HG03103 (cell line): Measurements from ENCODE around the gene PPP1R9B.

Source experiments
- ATAC-seq: cut with Tn5 transposase; IDR thresholded peaks from one replicate; pipeline ENCODE4 v1.9.1; 2021; ENCODE audit warnings: low read depth; ENCODE audit not compliant: unreplicated experiment

The PPP1R9B gene

DNA sequence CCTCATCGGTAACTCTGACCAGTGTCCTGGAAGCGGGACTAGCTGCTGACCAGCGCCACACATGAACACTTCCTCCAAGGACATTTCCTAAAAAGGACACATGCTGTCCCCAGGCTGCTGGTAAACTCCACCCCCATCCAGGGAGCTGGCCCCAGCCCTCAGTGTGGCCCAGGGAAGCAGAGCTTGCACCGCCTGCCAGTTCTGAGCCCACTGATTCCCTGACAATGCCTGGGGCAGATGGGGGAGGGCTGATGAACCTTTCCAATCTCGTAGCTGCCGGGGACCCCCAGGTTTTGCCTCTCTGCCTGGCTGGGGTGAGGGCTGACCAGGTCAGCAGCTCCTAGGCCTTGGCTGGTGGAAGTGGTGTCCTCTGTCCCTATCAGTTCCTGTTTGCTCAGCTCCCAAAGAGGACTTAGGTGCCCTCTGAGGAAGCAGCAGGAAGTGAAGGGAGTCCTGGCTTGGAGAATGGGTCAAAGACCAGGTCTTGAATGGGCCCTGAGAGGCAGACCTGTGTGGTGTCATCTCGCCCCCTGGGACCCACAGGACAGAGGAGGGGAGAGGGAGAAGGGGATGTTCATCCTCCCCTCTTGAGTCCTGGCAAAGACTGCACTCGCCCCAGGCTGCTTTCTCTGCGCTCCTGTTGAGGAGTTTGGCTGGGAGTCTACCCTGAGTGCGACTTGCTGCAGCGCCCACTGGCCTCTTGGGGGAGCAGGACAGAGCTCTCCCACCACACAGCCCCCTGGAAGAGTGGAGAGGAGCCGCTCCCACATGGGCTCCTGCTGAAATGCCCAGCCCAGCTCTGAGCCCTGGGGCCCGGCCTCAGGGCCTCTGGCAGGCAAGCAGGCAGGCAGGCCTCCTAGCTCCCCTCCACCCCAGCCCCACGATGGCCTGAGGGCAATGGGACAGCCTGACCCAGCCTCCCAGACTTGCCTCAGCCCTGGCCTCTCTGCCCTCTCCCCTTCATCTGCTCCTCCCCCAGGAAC lies 38.5 kb downstream of the PPP1R9B start:
- ATAC-seq = no peak

DNA sequence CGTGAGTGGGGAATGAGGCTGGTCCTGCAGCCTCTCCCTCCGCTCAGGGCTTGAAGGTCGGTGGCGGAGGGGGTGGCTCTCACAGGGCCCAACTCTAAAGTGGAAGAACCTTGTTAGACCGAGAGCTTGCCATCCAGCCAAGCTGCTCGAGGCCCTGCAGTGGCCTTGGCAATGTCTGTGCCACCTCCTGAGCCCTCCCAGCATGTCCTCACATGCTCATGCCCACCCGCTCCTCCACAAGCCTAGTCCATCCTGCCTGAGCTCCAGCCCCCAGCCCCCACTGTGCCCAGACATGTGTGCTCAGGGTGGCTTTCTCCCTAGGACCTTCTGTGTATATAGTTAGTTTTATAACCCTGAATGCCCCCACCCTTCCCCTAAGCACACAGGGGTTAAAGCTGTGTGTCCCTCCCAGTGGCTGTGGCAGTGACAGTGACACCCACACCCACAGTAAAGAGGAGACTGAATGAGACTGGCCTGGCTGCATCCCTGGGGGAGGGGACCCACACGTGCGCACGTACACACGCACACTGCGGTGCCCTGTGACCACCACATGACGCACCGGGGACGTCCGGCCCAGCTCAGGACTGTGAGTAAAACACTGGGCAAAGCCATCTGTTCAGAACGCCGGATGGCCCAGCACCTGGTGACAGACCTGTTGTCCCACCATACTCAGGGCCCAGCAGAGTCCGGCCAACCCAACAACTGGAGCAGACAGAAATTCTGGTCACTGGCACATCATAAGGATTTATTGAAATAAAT lies 39.7 kb downstream of the PPP1R9B start:
- ATAC-seq = no peak

DNA sequence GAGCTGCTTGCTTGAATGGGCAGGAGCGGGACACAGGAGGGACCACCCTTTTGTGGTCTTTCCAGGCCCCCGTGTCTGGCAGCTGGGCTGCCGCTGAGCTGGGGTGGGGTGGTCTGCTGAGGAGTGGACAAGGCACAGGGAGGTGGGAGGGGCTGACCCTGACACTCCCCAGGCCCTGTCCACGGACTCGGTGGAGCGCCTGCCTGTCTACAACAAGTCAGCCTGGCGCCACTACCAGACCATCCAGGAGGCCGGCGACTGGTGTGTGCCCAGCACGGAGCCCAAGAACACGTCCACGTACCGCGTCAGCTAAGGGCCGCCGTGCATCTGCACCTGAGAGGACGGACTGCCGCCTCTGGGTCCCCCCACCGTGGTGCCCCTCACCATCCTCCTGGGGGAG lies 40.7 kb downstream of the PPP1R9B start:
- ATAC-seq = no peak

DNA sequence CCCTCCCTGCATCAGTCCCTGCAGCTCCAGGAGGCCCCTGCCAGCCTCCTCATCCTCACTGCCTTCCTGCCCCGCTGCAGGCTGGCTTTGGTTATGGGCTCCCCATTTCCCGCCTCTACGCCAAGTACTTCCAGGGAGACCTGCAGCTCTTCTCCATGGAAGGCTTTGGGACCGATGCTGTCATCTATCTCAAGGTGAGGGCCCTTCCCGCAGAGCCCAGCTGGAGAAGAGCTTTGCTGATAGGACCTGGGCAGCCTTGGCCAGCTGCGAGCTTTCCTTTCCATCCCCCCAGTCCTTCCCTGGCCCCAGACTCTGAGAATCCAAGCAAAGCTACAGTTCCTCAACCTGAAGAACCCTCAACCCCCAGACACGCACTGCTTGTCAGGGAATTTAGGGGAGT lies 41.3 kb downstream of the PPP1R9B start:
- ATAC-seq = no peak

DNA sequence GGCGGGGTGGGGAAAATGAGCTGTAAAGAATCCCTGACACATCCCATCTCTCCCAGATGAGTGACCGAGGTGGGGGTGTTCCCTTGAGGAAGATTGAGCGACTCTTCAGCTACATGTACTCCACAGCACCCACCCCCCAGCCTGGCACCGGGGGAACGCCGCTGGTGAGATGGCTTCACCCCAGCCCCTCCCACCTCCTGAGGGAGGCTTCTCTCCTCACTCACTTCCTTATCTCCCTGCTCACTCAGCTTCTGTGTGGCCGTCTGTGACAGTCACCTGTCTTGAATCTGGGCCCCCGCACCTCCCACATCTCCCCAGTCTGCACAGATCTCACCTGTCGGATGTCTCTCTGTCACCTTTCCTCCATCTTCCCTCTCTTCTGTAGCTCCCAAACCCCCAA lies 41.9 kb downstream of the PPP1R9B start:
- no peak for ATAC-seq

DNA sequence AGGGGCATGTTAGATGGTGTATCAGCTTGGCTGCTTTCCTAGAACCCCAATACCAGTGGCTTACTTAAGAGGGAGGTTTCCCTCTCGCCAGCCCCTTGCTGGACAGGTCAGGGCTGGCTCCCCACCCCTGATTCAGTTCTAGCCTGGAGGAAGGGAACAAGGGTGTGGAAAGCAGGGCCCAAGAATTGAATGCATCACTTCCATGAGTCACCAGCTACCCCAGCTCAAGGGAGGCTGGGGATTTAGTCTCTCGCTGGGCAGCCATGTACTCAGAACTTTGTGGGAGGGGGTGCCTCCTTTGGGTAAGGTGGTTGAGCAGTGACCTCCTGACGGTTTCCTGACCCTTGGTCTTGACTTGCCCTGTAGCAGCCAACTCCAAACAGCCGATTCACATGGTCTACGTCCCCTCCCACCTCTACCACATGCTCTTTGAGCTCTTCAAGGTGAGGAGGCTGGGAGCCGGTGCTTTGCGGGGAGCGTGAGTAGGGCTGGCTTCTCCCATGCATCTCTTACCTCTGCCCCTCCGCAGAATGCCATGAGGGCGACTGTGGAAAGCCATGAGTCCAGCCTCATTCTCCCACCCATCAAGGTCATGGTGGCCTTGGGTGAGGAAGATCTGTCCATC lies 42.6 kb downstream of the PPP1R9B start:
- ATAC-seq = no peak

DNA sequence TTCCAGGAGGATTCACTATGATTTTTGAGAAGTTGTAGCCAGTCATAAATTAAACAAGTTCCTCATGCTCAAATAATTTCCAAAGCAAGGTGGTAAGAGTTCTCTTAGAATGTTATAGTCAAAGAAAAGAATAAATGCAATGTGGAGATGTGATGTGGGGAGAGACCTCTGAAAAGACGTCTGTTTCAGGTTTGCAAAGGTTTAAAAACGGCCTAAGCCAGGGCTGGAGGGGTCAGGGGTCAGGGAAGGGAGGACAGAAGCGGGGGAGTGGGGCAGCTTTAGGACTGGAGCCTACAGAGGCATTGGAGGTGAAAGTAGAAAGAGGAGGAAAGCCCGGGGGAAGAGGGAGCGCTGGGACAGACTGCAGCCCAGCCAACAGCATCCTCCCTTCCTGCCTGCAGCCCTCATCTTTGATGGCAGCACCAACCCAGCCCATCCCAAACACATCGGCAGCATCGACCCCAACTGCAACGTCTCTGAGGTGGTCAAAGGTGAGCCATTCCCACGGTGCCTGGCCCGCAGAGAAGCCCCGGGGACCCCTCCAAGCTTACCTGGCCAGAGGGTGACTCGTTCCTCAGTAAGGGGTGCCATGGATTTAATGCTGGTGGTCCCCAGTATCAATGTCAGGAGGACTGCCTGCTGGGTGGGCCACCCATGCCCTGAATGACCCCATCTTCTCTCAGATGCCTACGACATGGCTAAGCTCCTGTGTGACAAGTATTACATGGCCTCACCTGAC lies 43.9 kb downstream of the PPP1R9B start:
- no peak for ATAC-seq

DNA sequence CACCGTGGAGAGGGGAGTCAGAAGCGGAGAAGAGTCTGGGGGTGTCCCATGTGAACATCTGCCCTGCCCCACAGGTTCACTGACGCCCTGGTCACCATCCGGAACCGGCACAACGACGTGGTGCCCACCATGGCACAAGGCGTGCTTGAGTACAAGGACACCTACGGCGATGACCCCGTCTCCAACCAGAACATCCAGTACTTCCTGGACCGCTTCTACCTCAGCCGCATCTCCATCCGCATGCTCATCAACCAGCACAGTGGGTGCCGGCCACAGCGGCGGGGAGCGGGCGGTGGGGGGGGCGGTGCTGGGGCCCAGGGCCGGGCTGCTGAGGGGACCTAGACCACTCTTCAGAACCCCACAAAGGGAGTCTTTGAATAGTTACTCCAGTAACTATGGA lies 44.7 kb downstream of the PPP1R9B start:
- ATAC-seq = no peak

DNA sequence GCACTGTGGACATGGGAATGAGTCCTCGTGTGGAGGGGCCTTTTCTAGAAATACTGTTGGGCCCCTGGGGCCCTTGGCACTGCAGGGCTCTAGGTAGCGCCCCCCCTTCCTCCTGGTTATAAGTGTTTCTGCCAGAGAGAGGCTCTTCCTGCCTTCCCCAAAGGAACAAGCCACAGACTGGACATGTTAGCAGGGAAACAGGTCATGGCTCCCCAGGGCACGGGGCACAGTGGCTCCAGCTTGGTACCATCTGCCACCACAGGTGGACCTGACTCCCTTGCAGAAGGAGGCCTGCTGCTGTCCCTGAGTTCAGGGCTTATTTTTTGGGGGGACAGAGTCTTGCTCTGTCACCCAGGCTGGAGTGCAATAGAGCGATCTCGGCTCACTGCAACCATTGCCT lies 46.5 kb downstream of the PPP1R9B start:
- no peak for ATAC-seq

DNA sequence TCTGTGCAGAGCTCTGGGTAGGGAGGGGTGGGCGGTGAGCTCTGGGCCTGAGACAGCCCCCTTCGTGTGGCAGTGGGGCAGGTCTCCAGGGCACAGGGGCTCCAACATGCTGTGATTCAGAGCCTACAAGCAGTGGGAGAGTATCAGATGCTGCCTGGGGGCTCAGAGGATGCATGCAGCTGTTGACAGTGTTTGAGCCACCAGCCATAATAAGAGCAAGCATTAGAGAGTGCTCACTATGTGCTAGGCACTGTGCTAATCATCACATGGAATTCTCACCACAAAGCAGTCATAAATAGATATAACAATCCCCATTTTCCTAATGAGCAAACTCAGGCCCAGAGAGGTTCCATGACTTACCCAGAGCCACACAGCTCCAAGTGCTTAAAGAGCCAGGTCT lies 47.2 kb downstream of the PPP1R9B start:
- no peak for ATAC-seq

DNA sequence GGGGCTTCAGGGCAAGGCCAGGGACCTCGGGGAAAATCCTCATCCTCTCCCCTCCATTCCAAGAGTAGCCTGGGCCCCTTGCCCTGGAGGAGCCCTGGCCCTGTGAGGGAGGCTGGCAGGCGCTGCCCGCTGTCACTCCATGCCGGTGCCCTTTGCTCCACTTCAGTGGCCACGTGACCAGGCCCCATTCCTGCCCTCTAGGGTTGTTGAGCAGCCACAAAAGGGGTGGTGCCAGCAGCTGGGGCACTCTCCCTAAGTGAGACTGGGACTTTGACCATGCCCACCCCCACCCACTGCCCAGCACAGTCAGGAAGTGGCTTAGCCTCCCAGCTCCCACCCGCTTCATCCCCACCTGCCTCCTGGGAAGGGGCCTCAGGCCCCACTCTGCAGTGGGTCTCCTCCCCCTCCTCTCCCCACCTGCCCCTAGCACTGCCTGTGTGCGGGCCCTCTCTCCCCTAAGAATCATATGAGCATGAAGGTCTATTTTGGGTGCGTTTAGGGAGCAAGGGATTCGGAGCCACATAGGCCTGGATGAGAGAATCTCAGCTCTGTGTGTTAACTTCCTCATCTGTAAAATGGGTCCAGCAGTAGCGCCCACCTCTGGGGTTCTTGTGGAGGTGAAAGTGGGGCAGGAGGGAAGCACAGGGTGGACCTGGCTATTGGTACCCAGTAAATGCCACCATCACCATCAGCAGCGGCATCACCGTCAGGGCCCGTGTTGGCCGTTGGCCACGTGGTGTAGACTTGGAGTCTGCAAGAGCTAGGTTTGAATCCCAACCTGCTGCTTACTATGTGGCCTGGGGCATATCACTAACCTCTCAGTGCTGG lies 48.1 kb downstream of the PPP1R9B start:
- no peak for ATAC-seq

DNA sequence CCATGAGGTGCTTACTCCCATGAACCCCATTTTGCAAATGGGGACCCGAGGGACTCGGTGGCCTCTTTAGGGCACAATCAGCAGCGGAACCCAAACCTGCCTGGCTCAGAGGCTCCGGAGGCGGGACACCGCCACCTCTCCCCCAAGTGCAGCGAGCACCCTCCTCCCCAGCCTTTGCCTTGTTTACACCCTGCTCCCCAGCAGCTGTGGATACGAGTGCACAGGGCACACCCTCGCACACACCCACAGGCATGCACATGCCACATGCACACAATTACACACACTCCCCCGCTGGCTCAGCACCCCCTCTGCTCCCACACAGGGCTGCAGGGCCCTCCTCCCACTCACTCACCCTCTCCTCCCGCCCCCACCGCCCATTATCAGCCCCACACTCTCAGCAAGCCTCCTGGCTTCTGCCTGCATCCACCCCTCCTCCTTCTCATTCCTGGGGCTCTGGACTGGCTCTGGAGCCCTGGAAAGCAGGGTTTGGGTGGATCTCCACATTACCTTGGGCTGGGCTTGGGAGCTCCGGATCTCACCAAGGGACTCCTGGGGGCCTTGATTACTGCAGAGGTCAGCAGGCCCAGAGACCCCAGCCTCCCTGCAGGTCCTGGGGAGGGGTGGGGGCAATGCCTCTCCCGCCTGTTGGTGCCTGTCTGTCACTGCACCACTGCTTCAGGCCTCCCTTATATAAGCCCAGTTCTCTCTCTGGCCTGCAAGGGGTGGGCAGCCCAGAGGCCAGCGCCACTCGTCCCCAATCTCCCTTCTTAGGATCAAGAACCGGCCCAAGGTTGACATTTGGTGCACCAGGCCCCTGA lies 48.9 kb downstream of the PPP1R9B start:
- no peak for ATAC-seq

DNA sequence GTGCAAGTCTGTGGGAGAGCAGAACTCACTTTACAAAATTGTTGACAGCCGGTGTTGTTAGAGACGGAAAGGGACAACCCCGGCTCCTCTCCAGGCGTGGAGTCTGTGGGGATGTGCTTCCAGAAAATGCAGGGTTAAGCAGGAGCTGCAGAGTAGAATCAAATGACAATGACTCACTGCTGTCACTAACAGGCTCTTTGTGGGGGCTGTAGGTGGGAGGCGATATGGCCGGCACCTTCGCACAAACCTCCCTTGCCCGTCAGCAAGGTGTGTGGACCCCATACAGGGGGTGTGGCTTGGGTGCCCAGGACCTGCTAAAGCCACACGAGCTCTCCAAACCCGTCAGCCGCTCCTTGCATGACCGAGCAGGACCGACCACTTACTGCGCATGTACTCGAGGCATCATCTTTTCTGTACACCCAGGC lies 49.5 kb downstream of the PPP1R9B start:
- no peak for ATAC-seq

DNA sequence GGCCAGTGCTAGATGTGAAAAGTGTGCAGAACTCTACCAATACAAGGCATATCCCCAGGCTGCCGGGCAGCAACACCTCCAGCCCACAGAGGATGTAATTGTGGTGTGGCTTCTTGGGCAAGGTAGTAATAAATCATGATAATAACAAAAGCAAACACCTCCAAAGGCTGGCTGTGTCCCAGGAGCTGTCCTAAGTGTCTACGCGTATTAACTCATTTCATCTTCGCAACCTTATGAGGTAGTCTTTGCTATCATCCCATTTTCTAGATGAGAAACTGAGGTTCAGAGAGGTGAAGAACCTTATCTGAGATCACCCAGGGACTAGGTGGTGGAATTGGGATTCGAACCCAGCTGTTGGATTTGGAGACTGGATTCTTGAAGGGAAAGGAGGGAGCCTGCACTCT lies 50.0 kb downstream of the PPP1R9B start:
- ATAC-seq = no peak

DNA sequence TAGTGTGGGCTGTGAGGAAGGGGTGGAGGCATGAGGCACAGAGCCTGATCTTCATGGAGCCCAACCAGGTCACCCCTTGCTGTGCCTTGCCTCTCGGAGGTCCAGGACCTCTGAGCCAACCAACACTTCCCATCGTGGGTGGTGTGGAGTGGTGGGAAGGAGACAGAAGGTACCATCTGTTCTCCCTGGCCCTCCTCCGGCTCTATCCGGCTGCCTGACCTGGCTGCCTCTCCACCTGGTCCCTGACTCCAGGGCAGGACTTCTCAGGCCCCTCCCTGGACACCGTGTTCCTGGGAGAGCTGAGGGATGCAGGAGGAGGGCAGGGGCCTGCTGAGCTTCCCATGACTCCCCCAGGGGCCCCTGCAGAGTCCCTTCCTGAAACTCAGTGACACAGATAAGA lies 51.5 kb downstream of the PPP1R9B start:
- ATAC-seq = no peak

DNA sequence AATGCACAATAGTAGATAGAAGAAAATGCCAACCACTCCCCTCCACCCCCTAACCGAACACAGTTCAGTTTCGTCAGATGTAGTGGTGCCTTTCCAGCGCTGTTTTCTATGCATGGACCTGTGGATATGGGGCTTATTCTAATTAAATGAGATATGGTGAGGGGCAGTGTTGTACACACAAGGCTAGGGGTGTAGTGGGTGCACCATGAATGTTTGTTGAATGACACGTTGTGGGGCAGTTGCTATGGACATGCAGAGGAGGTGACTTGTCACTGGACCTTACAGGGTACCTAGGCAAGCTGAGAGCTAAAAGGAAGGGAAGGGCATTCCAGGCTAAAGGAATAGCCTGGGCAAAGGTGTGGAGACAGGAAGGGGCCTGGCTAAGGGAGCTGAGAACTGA lies 51.9 kb downstream of the PPP1R9B start:
- no peak for ATAC-seq

DNA sequence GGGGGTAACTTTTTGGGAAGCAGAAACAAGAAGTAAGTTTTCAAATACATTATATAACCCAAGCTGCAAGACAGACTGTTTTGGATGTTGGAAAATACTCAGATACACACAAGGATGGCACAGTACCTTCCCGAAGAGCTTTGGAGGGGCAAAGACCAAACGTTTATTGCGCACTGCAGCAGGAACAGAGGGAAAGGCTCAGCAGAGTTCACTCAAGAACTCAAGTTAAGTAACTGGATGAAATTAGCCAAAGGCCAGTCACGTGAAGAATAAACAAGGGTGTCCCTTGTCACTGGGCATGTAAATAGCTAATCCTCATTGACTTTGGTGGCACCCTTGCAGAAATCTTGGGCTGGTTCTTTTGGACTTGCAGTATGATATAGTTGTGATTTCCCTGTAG lies 52.6 kb downstream of the PPP1R9B start:
- ATAC-seq = no peak

DNA sequence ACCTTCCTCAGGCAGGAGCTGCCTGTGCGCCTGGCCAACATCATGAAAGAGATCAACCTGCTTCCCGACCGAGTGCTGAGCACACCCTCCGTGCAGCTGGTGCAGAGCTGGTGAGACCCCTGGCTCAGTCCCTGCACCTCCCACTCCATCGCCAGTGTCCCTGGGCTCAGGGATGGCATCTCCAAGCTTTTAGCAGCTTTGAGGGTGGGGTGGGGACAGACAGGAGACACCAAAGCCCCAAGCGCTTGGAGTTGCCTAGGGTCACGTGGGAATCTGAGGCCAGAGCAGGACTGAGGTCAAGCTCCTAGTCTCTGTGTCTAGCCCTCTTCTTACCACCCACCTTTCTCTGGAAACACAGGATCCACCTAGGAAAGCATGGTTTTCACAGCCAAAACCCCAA lies 53.0 kb downstream of the PPP1R9B start:
- no peak for ATAC-seq

DNA sequence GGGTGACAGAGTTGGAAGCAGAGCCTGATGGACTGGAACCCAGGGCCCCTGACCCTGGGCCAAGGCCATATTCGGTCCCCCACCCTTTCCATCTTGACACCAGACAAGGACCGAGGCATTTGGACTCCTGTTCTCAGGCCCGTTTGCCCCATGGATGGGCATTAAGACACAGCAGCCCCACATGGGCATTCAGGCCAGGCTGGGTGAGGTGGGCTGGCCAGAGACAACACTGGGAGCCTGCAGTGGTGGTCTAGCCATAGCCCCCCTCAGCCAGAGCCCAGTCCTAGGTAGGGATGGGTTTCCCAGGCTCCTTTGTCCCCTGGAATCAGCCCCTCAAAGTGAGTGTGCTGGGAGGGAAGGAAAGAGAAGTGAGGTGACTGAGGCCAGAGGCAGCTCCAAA lies 53.7 kb downstream of the PPP1R9B start:
- no peak for ATAC-seq
